ENCODE results near the gene ADCY3.

- no peak for TF ChIP-seq POLR2A (IDR thresholded peaks at IDR 0.05)
- TF ChIP-seq, protein P1, sequence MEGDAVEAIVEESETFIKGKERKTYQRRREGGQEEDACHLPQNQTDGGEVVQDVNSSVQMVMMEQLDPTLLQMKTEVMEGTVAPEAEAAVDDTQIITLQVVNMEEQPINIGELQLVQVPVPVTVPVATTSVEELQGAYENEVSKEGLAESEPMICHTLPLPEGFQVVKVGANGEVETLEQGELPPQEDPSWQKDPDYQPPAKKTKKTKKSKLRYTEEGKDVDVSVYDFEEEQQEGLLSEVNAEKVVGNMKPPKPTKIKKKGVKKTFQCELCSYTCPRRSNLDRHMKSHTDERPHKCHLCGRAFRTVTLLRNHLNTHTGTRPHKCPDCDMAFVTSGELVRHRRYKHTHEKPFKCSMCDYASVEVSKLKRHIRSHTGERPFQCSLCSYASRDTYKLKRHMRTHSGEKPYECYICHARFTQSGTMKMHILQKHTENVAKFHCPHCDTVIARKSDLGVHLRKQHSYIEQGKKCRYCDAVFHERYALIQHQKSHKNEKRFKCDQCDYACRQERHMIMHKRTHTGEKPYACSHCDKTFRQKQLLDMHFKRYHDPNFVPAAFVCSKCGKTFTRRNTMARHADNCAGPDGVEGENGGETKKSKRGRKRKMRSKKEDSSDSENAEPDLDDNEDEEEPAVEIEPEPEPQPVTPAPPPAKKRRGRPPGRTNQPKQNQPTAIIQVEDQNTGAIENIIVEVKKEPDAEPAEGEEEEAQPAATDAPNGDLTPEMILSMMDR (IDR thresholded peaks at IDR 0.05), result no peak
These were observed 27.6 kb upstream of the ADCY3 start for GRCh38 chr2:24947561-24948157.
